ENCODE results near the gene GMCL1. TPM values are rescaled to one million over a fixed set of nuclear protein-coding genes. Genes with fewer than 3 reads are reported as not detected.

GMCL1 gene
- total RNA-seq, 1 experiment from 2014 or later, result 13.2 TPM

GRCh38 chr2:69798290-69798908 lies 31.1 kb upstream of the GMCL1 start:
- CTCF ChIA-PET, result no interaction called here
- BruUV-seq (replicated peaks), result no TSS peak
- Histone ChIP-seq H3K9me3 (ENCODE audit: control insufficient read depth, insufficient read depth, low read depth, low read length) (no peaks in the 10 kb centered on the region), H3K27ac (ENCODE audit: low read length) (peak overlapping the region; percentile 36; the same call in 1 of the 2 replicates), H3K4me1 (ENCODE audit: control insufficient read depth, insufficient read depth, low read length) (peaks cover 8% of the 10 kb centered on the region; the same call in 1 of the 2 replicates), H3K36me3 (ENCODE audit: control insufficient read depth, insufficient read depth, low read length) (no peaks in the 10 kb centered on the region; the same call in 1 of the 2 replicates), H3K27me3 (ENCODE audit: control insufficient read depth, insufficient read depth, low read length) (no peaks in the 10 kb centered on the region), H3K4me3 (ENCODE audit: low read depth in 2 of 2, low read length in 2 of 2) (no peak overlapping the region)
- in situ Hi-C loops (cut with HindIII; ENCODE audit: low pct_unique_long_range_greater_than_20kb, low sequenced_read_pairs), result no loop called here
- DNase-seq (ENCODE audit: low read depth, low spot score) (no peak), ATAC-seq (peak; percentile 57; the same call in 1 of the 2 replicates)
- POLR2A ChIA-PET, result no interaction called here
- intact Hi-C loops (cut with micrococcal nuclease; ENCODE audit: unreplicated experiment), result no loop called here
- TF ChIP-seq POLR2AphosphoS5 (IDR thresholded peaks at IDR 0.05; ENCODE audit: low read depth, low read length), result no peak
- no peak for TF ChIP-seq REST (IDR thresholded peaks at IDR 0.05; ENCODE audit: insufficient read depth in 1 of 2, low read depth in 2 of 2, low read length in 1 of 2)
- TF ChIP-seq TCF7L2 (IDR thresholded peaks at IDR 0.05; ENCODE audit: low read depth, low read length), result no peak
- TF ChIP-seq SIN3A (IDR thresholded peaks at IDR 0.05; ENCODE audit: borderline replicate concordance, insufficient read depth, low read depth, low read length), result no peak
- no peak for TF ChIP-seq CTCF (IDR thresholded peaks at IDR 0.05)

- ATAC-seq (peak; percentile 27; the same call in 1 of the 2 replicates), DNase-seq (ENCODE audit: low read depth, low spot score) (no peak)
- CTCF ChIA-PET, result no interaction called here
- no peak for TF ChIP-seq CTCF (IDR thresholded peaks at IDR 0.05)
- no peak for TF ChIP-seq POLR2AphosphoS5 (IDR thresholded peaks at IDR 0.05; ENCODE audit: low read depth, low read length)
- TF ChIP-seq TCF7L2 (IDR thresholded peaks at IDR 0.05; ENCODE audit: low read depth, low read length), result no peak
- no peak for TF ChIP-seq REST (IDR thresholded peaks at IDR 0.05; ENCODE audit: insufficient read depth in 1 of 2, low read depth in 2 of 2, low read length in 1 of 2)
- TF ChIP-seq SIN3A (IDR thresholded peaks at IDR 0.05; ENCODE audit: borderline replicate concordance, insufficient read depth, low read depth, low read length), result no peak
- no peaks in the 10 kb centered on the region for H3K9me3 ChIP-seq (ENCODE audit: control insufficient read depth, insufficient read depth, low read depth, low read length)
- H3K27me3 ChIP-seq (ENCODE audit: control insufficient read depth, insufficient read depth, low read length), result no peaks in the 10 kb centered on the region
- POLR2A ChIA-PET, result no interaction called here
- in situ Hi-C loops (cut with HindIII; ENCODE audit: low pct_unique_long_range_greater_than_20kb, low sequenced_read_pairs), result no loop called here
- peak overlapping the region; percentile 36; the same call in 1 of the 2 replicates for H3K27ac ChIP-seq (ENCODE audit: low read length)
- no TSS peak for BruUV-seq (replicated peaks)
- H3K4me1 ChIP-seq (ENCODE audit: control insufficient read depth, insufficient read depth, low read length), result peaks cover 8% of the 10 kb centered on the region; the same call in 1 of the 2 replicates
- intact Hi-C loops (cut with micrococcal nuclease; ENCODE audit: unreplicated experiment), result no loop called here
- no peak overlapping the region for H3K4me3 ChIP-seq (ENCODE audit: low read depth in 2 of 2, low read length in 2 of 2)
- H3K36me3 ChIP-seq (ENCODE audit: control insufficient read depth, insufficient read depth, low read length), result no peaks in the 10 kb centered on the region; the same call in 1 of the 2 replicates
These were observed 30.4 kb upstream of the GMCL1 start for GRCh38 chr2:69798909-69799526.

Data from Panc1 (cell line).